SW 1271 (cell line): Measurements from ENCODE around the gene FBXW11.

Experiments used
- DNase-seq, 2 experiments: peaks; one replicate each; lab custom pipeline; 2025; lab: John Stamatoyannopoulos, UW

FBXW11 gene

DNA sequence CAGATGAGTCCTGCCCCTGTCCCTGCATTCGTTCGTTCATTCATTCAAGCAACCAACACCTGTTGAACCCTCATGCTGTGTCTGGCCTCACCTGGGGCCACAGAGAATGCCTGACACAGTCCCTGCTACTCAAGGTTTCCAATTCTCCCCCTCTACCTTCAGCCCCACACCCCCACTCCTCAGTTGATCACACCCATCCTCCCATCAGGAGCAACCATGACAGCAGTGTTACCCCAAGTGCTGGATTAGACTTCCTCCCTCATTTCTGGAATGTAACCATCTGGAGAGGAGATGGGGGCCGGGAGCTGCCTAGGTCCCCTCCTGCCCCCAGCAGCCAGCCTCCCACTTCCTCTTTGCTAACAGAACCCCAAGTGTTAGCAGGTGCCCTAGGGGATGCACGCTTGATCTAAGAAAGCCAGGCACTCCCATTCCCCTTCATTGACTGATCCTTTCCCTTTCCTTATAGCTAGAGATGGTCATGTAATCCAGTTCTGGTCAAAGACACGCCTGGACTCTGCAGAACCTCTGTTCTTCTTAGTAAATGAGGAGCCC lies 163.6 kb downstream of the FBXW11 start:
- DNase-seq: no peak

DNA sequence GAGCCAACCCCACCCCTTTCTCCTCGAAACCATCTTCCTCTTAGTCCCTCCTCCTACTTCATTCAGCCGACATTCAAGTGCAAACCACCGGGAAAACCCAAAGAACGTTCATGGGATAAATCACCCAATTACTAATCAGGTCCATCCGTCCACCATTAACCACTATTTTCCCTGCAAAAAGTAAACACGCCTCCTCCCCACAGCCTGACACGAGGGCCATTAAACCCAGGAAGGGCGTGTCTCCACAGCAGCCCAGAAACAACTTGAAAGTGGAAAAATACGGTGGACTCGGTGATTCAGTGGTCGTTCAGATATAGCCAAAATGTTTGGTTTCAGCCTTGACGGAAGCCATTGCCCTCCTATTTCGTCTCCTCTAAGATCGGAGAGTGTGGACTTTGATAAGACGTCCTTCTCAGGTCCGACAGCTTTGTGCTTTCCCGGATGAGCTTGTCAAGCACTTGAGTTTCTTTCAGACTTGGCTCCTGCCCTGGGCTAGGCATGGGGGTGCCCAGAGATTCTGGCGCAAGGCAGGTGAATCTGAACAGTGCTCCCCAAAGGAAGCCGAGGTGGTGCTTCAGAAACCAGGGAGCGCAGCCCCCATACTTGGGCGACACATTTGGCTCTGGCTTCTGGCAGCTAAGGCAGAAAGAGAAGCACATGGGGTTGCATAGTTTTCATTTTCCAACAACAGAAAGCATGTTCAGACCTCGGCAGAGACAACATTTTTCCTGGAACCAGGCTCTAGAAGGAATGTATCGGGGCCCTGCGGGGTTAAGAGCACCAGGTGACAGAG lies 164.3 kb downstream of the FBXW11 start:
- no peak for DNase-seq

GRCh38 chr5:171840711-171841522 lies 165.5 kb downstream of the FBXW11 start:
- no peak for DNase-seq

DNA sequence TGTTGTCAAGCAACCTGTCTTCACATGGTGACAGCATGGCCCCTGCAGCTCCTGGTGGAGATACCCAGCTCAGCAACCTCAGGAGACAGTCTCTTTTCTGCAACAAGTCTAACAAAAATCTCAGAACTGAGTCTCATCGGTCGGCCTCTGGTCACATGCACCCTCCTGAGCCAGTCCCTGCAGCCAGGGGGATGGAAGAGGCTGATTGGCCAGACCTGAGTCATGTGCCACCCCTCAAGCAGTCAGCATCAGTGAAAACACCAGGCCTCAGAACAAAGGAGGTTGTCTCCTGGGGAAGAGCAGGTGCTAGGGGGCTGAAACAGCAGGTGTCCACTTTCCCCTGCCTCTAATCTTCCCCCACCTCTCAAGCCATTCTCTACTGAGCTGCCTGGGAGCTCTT lies 166.4 kb downstream of the FBXW11 start:
- DNase-seq: no peak

- DNase-seq: no peak
Observed at GRCh38 chr5:171839112-171839511, 167.3 kb downstream of the FBXW11 start.

- DNase-seq: no peak
Observed at GRCh38 chr5:171838066-171838465, 168.4 kb downstream of the FBXW11 start.

GRCh38 chr5:171837522-171837921 lies 168.9 kb downstream of the FBXW11 start:
- no peak for DNase-seq

GRCh38 chr5:171835066-171835465 lies 171.4 kb downstream of the FBXW11 start:
- DNase-seq: no peak

DNA sequence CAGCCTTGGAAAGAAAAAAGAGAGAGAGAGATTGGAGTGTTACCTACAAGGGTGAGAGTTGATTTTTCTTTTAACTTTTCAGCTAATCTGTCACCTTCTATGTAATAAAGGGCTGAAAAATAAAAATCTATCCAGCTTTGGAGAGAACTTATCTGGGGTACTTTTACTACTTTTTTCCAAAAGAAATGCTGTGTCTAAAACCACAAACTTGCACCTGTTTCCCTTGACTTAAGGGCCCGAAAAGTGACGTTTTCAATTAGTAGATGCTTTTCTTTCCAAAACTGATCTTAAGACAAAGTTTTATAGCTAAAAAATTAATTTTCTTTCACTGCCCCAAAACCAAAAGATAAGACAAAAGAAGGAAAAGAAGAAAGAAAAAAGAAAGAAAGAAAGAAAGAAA lies 172.0 kb downstream of the FBXW11 start:
- no peak for DNase-seq

DNA sequence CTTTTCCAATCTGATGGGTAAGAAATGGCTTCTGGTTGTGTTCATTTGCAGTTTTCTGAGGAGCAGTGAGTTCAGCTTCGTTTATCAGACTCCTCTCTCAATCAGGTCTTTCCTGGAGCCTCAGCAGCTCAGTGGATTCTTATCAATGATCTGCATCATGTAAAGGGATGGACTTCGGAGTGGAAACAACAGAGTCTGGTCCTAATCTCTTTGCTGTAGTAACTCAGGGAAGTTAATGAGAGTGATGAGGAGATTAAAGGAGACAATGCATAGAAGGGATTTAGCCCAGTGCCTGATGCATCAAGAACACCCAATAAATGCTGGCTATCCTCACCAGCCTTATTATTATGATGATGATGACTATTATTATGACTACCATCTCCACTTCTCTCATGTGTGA lies 173.7 kb downstream of the FBXW11 start:
- no peak for DNase-seq

DNA sequence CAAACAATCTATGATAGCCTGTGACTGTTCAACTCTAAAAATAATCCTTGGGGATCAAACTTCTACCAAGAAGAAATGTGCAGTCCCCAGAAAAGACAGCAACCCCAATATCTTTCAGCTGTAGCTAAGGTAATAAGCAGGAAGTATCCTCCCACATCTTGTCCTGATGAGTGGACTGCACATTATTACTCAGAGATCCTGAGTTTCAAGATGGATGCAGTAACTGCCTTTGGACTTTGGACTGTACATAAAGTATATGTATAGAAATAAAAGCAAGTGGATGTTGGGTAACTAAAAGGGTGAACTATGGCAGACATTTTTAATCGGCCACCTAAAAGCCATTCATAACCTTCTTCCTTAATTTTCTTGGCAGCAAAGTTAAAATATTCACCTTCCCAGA lies 175.8 kb downstream of the FBXW11 start:
- no peak for DNase-seq

DNA sequence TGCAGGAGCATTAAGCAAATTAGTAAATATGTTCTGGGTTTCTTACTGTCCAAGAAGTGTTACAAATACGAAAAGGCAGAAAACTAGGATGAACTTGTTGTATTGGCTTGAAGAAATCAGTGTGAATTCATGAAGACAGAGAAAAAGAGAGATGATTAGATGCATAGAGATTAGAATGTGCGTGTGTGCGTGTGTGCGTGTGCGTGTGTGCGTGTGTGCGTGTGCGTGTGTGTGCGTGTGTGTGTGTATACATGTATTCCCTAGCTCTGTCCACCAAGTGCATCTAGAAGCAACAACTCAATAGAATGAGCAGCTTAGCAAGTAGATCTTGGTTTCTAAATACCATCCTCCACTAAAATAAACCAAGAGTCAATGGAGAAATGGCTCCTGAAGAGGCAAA lies 179.3 kb downstream of the FBXW11 start:
- no peak for DNase-seq

GRCh38 chr5:171826132-171826531 lies 180.3 kb downstream of the FBXW11 start:
- no peak for DNase-seq

GRCh38 chr5:171825051-171825450 lies 181.4 kb downstream of the FBXW11 start:
- DNase-seq: no peak

- DNase-seq: no peak
Observed at GRCh38 chr5:171823269-171823668, 183.2 kb downstream of the FBXW11 start.

DNA sequence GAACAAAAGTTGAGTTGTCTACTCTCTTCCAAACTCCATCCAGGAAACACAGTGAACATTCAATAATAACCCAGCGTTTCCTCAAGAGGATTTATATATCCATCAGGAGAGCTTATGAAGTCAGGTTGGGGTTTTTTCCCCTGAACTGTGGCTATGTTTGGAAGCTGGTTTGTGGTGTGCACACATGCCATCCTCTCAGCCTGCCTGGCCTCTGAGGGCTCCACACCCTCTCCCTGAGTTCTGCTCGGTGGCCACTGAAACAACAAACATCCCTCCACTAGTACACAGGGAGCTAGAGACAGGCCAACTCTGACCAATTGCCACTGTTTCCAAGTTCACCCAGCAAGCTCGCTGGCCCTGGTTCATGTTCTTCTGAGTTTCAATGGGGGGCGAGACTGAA lies 185.2 kb downstream of the FBXW11 start:
- no peak for DNase-seq

DNA sequence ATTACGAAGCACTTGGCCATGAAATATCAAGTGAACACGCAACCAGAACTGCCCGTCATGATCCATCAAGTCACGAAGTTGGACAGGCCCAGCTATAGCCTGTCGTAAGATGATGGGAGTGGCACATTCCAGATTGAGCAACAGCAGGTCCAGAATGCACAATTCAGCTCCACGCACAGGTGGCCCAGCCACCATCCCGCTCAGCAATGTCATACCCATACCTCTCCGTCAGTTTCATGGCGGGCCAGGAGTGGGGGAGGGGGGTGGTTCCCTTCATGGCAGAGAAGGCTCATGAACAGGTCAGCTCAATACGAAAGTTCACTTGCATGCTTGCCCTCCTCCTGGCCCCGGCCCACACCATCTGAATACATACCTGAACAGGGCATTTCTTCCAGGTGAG lies 185.9 kb downstream of the FBXW11 start:
- no peak for DNase-seq

DNA sequence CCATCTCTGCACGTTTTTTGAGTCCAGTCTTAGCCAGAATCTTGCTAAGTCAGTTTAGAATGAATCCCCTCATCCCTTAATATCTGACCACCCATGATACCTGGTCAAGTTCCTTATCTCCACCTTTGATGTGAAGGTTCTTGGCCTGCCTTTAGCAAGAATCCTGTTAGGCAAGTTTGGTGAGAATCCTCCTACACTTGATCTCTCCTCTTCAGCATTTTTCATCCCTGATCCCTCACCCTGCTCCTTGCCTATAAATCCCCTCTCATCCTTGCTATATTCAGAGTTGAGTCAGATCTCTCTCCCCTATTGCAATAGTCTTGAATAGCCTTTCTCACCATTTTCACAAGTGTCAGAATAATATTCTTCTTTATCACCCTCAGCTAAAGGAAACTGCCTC lies 189.8 kb downstream of the FBXW11 start:
- no peak for DNase-seq

DNA sequence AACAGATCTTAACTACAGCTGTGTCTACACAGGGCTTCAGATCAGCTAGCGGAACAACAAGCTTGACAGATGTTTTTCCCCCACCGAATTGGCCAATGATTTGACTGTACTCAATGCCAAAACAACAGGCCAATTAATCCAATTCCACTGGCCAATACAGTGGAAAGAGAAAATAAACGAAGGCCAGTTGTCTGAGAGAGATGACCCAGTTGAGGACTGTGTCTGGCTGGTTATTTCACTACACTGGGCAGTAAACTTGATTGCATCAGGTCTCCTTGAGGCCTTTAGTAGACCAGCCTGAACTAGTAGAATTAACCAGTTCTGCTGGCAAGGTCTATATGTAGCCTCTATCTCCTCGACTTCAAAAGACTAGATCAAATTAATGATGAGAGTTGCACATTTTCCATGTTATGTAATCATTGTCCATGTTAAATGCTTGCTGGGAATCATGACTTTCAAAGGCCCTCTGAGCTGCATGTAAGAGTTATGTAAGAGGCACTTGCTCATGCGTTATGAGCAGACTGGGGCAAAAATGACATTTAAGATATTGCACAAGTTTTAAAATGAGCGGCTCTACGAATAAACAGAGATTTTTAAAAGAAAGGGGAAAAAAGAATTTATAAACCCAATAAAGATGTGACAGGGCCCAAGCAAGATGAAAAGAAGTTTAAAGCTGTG lies 192.5 kb downstream of the FBXW11 start:
- DNase-seq: no peak

GRCh38 chr5:171813270-171813669 lies 193.2 kb downstream of the FBXW11 start:
- no peak for DNase-seq
